Activated naive CD4-positive, alpha-beta T cell treated with anti-CD3 and anti-CD28 coated beads, Interleukin-2, amount 50 U/mL, for 72 hours (primary cell): ENCODE results near the gene NUP42. TPM values are rescaled to one million over a fixed set of nuclear protein-coding genes. Genes with fewer than 3 reads are reported as not detected.
"Not testable (repeated sequence)": the region's sequence is repeated elsewhere in the genome, so short reads cannot be mapped to it uniquely, and the experiment has no call there.

ENCODE experiments used
- ATAC-seq, 2 donors: fragments of 150-1000 bp; cut with Tn5 transposase; 2 replicates each; pipeline ENCODE4 v1.10.0; 2021; ENCODE audit warnings: mild to moderate bottlenecking in 2 of 2, moderate library complexity in 2 of 2
- DNase-seq, 2 donors: peaks; one replicate each; pipeline ENCODE4 v3.0.0; 2021 to 2022; ENCODE audit warnings: low spot score in 2 of 2
- H3K27ac Mint-ChIP-seq, 2 donors: one replicate each; pipeline ENCODE4 v1.8.0; 2022; ENCODE audit warnings: mild to moderate bottlenecking in 2 of 2, mixed read lengths in 2 of 2
- H3K36me3 Mint-ChIP-seq, 2 donors: one replicate each; pipeline ENCODE4 v1.8.0; 2022; ENCODE audit warnings: mixed read lengths in 2 of 2
- H3K9me3 Mint-ChIP-seq, 2 donors: one replicate each; pipeline ENCODE4 v1.8.0; 2022; ENCODE audit warnings: mixed read lengths in 2 of 2
- total RNA-seq, 2 donors: library from RNA; stranded (reverse); gene quantifications; one replicate each; pipeline ENCODE4 v1.2.3, GENCODE V29; 2022

Gene NUP42
- total RNA-seq, 2 donors from 2014 or later: 18.9 to 36.1 TPM

GRCh38 chr7:23216021-23216420 is 34.2 kb downstream of the NUP42 start:
- no peaks in the 10 kb centered on the region for H3K9me3 Mint-ChIP-seq
- H3K27ac Mint-ChIP-seq: no peak overlapping the region
- ATAC-seq (no peak), DNase-seq (no peak)
- H3K36me3 Mint-ChIP-seq: no peaks in the 10 kb centered on the region

GRCh38 chr7:23218196-23218595 is 36.3 kb downstream of the NUP42 start:
- ATAC-seq (no peak), DNase-seq (no peak)
- no peak overlapping the region for H3K27ac Mint-ChIP-seq
- no peaks in the 10 kb centered on the region for H3K9me3 Mint-ChIP-seq
- H3K36me3 Mint-ChIP-seq: no peaks in the 10 kb centered on the region

GRCh38 chr7:23220690-23221305 is 39.0 kb downstream of the NUP42 start:
- no peaks in the 10 kb centered on the region for H3K9me3 Mint-ChIP-seq
- H3K27ac Mint-ChIP-seq: no peak overlapping the region
- DNase-seq (no peak), ATAC-seq (no peak)
- H3K36me3 Mint-ChIP-seq: no peaks in the 10 kb centered on the region

GRCh38 chr7:23222439-23223030 is 40.7 kb downstream of the NUP42 start:
- DNase-seq (no peak), ATAC-seq (no peak)
- Mint-ChIP-seq H3K9me3 (no peaks in the 10 kb centered on the region), H3K36me3 (no peaks in the 10 kb centered on the region), H3K27ac (no peak overlapping the region)

- H3K27ac Mint-ChIP-seq, H3K36me3 Mint-ChIP-seq, H3K9me3 Mint-ChIP-seq, DNase-seq, ATAC-seq: not testable (repeated sequence)
These were observed 42.5 kb downstream of the NUP42 start for GRCh38 chr7:23224364-23224763.

GRCh38 chr7:23226844-23227450 is 45.1 kb downstream of the NUP42 start:
- Mint-ChIP-seq H3K27ac (no peak overlapping the region), H3K9me3 (no peaks in the 10 kb centered on the region), H3K36me3 (no peaks in the 10 kb centered on the region)
- DNase-seq (no peak), ATAC-seq (no peak)

GRCh38 chr7:23228412-23228811 is 46.6 kb downstream of the NUP42 start:
- ATAC-seq: no peak
- H3K36me3 Mint-ChIP-seq: no peaks in the 10 kb centered on the region
- no peak for DNase-seq
- no peaks in the 10 kb centered on the region for H3K9me3 Mint-ChIP-seq
- no peak overlapping the region for H3K27ac Mint-ChIP-seq

GRCh38 chr7:23230641-23231101 is 48.8 kb downstream of the NUP42 start:
- ATAC-seq: no peak
- Mint-ChIP-seq H3K27ac (no peak overlapping the region), H3K36me3 (no peaks in the 10 kb centered on the region)

GRCh38 chr7:23232966-23233365 is 51.1 kb downstream of the NUP42 start:
- ATAC-seq: no peak
- Mint-ChIP-seq H3K27ac (no peak overlapping the region), H3K36me3 (no peaks in the 10 kb centered on the region), H3K9me3 (no peaks in the 10 kb centered on the region)
- DNase-seq: no peak

More at GRCh38 chr7:23230641-23231101, 48.8 kb downstream of the NUP42 start:
- DNase-seq: no peak
- H3K9me3 Mint-ChIP-seq: no peaks in the 10 kb centered on the region

- no peak overlapping the region for H3K27ac Mint-ChIP-seq
- no peak for DNase-seq
- no peaks in the 10 kb centered on the region for H3K36me3 Mint-ChIP-seq
- no peaks in the 10 kb centered on the region for H3K9me3 Mint-ChIP-seq
- ATAC-seq: no peak
These were observed 52.9 kb downstream of the NUP42 start for GRCh38 chr7:23234569-23235296.

- Mint-ChIP-seq H3K9me3 (no peaks in the 10 kb centered on the region), H3K27ac (no peak overlapping the region)
These were observed 54.0 kb downstream of the NUP42 start for GRCh38 chr7:23235813-23236221.

GRCh38 chr7:23237000-23237399 is 55.2 kb downstream of the NUP42 start:
- H3K9me3 Mint-ChIP-seq: no peaks in the 10 kb centered on the region
- DNase-seq: no peak
- no peaks in the 10 kb centered on the region for H3K36me3 Mint-ChIP-seq
- no peak for ATAC-seq
- no peak overlapping the region for H3K27ac Mint-ChIP-seq

More at GRCh38 chr7:23235813-23236221, 54.0 kb downstream of the NUP42 start:
- DNase-seq: no peak
- H3K36me3 Mint-ChIP-seq: no peaks in the 10 kb centered on the region
- no peak for ATAC-seq

GRCh38 chr7:23238983-23239652 is 57.3 kb downstream of the NUP42 start:
- no peak overlapping the region for H3K27ac Mint-ChIP-seq
- H3K36me3 Mint-ChIP-seq: no peaks in the 10 kb centered on the region
- no peaks in the 10 kb centered on the region for H3K9me3 Mint-ChIP-seq
- ATAC-seq (no peak), DNase-seq (no peak)

GRCh38 chr7:23239698-23240097 is 57.9 kb downstream of the NUP42 start:
- no peak for DNase-seq
- ATAC-seq: no peak
- H3K36me3 Mint-ChIP-seq: no peaks in the 10 kb centered on the region
- H3K9me3 Mint-ChIP-seq: no peaks in the 10 kb centered on the region
- H3K27ac Mint-ChIP-seq: no peak overlapping the region

- peak in 1 of 2 donors; percentile 87 for ATAC-seq
These were observed 60.5 kb downstream of the NUP42 start for GRCh38 chr7:23242321-23242720.

GRCh38 chr7:23242935-23243334 is 61.1 kb downstream of the NUP42 start:
- no peak overlapping the region for H3K27ac Mint-ChIP-seq
- DNase-seq (no peak), ATAC-seq (no peak)
- H3K9me3 Mint-ChIP-seq: no peaks in the 10 kb centered on the region
- H3K36me3 Mint-ChIP-seq: no peaks in the 10 kb centered on the region

More at GRCh38 chr7:23242321-23242720, 60.5 kb downstream of the NUP42 start:
- no peak for DNase-seq
- Mint-ChIP-seq H3K9me3 (no peaks in the 10 kb centered on the region), H3K27ac (no peak overlapping the region), H3K36me3 (no peaks in the 10 kb centered on the region)

- DNase-seq (no peak), ATAC-seq (no peak)
- no peak within 1 kb of the TSS for H3K27ac Mint-ChIP-seq
- H3K36me3 Mint-ChIP-seq: peaks cover 5 to 15% of the 10 kb centered on the region in 2 donors
- H3K9me3 Mint-ChIP-seq: peaks cover under 1 to 1% of the 10 kb centered on the region in 2 donors
These were observed 64.7 kb downstream of the NUP42 start, which contains the start of gene GPNMB for GRCh38 chr7:23246555-23246954. Gene GPNMB, plus strand, starts transcription at chr7:23246775. Its CDS starts 83 bp downstream, at chr7:23246858.
